ENCODE results near the gene NRXN2.

- TF ChIP-seq, protein P1, sequence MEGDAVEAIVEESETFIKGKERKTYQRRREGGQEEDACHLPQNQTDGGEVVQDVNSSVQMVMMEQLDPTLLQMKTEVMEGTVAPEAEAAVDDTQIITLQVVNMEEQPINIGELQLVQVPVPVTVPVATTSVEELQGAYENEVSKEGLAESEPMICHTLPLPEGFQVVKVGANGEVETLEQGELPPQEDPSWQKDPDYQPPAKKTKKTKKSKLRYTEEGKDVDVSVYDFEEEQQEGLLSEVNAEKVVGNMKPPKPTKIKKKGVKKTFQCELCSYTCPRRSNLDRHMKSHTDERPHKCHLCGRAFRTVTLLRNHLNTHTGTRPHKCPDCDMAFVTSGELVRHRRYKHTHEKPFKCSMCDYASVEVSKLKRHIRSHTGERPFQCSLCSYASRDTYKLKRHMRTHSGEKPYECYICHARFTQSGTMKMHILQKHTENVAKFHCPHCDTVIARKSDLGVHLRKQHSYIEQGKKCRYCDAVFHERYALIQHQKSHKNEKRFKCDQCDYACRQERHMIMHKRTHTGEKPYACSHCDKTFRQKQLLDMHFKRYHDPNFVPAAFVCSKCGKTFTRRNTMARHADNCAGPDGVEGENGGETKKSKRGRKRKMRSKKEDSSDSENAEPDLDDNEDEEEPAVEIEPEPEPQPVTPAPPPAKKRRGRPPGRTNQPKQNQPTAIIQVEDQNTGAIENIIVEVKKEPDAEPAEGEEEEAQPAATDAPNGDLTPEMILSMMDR (IDR thresholded peaks at IDR 0.05), result no peak
- TF ChIP-seq EZH2 (IDR thresholded peaks at IDR 0.05), result no peak
Observed at GRCh38 chr11:64570341-64570740, 152.7 kb downstream of the NRXN2 start.
